ENCODE measurements around the gene TBL1XR1.

DNA sequence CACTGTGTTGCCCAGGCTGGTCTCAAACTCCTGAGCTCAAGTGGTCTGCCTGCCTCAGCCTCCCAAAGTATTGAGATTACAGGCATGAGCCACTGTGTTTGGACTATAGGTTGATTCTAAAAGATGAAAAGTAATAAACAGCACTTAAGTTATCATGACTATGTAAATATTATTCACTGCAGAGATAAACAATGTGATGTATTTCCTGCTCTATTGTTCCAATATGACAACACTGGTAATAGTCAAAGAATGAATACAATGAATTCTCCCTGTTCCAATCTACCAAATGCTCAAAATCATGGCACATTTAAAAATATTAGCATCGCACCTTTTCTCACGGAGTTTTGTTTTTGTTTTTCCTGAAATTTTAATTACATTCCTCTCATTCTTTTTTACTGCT lies 36.8 kb upstream of the TBL1XR1 start:
- no peak for TF ChIP-seq CTCF (IDR thresholded peaks at IDR 0.05)
- TF ChIP-seq POLR2A (IDR thresholded peaks at IDR 0.05), result no peak
